Measurements from ENCODE around the gene FPR1.
A peak's percentile ranks its signal among the peaks of the same experiment; 100 is the strongest.

Gene FPR1

GRCh38 chr19:51716925-51717324, 34.8 kb downstream of the FPR1 start:
- TF ChIP-seq BHLHE40 (IDR thresholded peaks at IDR 0.05; ENCODE audit: borderline replicate concordance) (no peak), FOXM1 (IDR thresholded peaks at IDR 0.05; ENCODE audit: borderline replicate concordance) (no peak), ARNT (IDR thresholded peaks at IDR 0.05) (no peak), LEF1 (IDR thresholded peaks at IDR 0.05; ENCODE audit: borderline replicate concordance) (no peak), PKNOX1 (IDR thresholded peaks at IDR 0.05) (no peak), FOXA1 (IDR thresholded peaks at IDR 0.05) (no peak), HDGF (IDR thresholded peaks at IDR 0.05; ENCODE audit: borderline replicate concordance) (no peak), TARDBP (IDR thresholded peaks at IDR 0.05) (no peak), CTBP1 (IDR thresholded peaks at IDR 0.05; ENCODE audit: borderline replicate concordance) (no peak), SP1 (IDR thresholded peaks at IDR 0.05) (no peak), ELF4 (IDR thresholded peaks at IDR 0.05) (no peak), SUZ12 (IDR thresholded peaks at IDR 0.05) (no peak)
- no peak for DNase-seq (ENCODE audit: extremely low spot score)
- ChIA-PET CTCF (interaction anchor here (0.7 kb wide), 1 partner anchor 36 kb away, joined by 5 read pairs; no protein-coding TSS in a partner anchor), POLR2A (no interaction called here)

GRCh38 chr19:51715850-51716249, 35.8 kb downstream of the FPR1 start:
- CTCF ChIA-PET = no interaction called here
- POLR2A ChIA-PET = no interaction called here
- DNase-seq (ENCODE audit: extremely low spot score) = no peak
- TF ChIP-seq ELF4 (IDR thresholded peaks at IDR 0.05) (no peak), ZNF384 (IDR thresholded peaks at IDR 0.05) (no peak), PKNOX1 (IDR thresholded peaks at IDR 0.05) (no peak), TARDBP (IDR thresholded peaks at IDR 0.05) (no peak), FOXA1 (IDR thresholded peaks at IDR 0.05) (no peak), LEF1 (IDR thresholded peaks at IDR 0.05; ENCODE audit: borderline replicate concordance) (no peak), HDGF (IDR thresholded peaks at IDR 0.05; ENCODE audit: borderline replicate concordance) (no peak), SUZ12 (IDR thresholded peaks at IDR 0.05) (no peak)

GRCh38 chr19:51714848-51715247, 36.8 kb downstream of the FPR1 start:
- TF ChIP-seq BHLHE40 (IDR thresholded peaks at IDR 0.05; ENCODE audit: borderline replicate concordance) = no peak
- TF ChIP-seq ELF4 (IDR thresholded peaks at IDR 0.05) = no peak
- no peak for TF ChIP-seq SP1 (IDR thresholded peaks at IDR 0.05)
- no peak for TF ChIP-seq FOXM1 (IDR thresholded peaks at IDR 0.05; ENCODE audit: borderline replicate concordance)
- TF ChIP-seq ARNT (IDR thresholded peaks at IDR 0.05) = no peak
- POLR2A ChIA-PET = interaction anchor here (0.6 kb wide), 1 partner anchor 11 kb away, joined by 3 read pairs; no protein-coding TSS in a partner anchor
- CTCF ChIA-PET = no interaction called here
- DNase-seq (ENCODE audit: extremely low spot score) = no peak

GRCh38 chr19:51713319-51714285, 38.1 kb downstream of the FPR1 start:
- ChIA-PET POLR2A (no interaction called here), CTCF (no interaction called here)
- DNase-seq (ENCODE audit: extremely low spot score) = no peak
- TF ChIP-seq LEF1 (IDR thresholded peaks at IDR 0.05; ENCODE audit: borderline replicate concordance) (no peak), BHLHE40 (IDR thresholded peaks at IDR 0.05; ENCODE audit: borderline replicate concordance) (no peak), HDGF (IDR thresholded peaks at IDR 0.05; ENCODE audit: borderline replicate concordance) (no peak), NFRKB (IDR thresholded peaks at IDR 0.05) (no peak), ZNF384 (IDR thresholded peaks at IDR 0.05) (no peak), SP1 (IDR thresholded peaks at IDR 0.05) (no peak), TARDBP (IDR thresholded peaks at IDR 0.05) (no peak), CTBP1 (IDR thresholded peaks at IDR 0.05; ENCODE audit: borderline replicate concordance) (no peak), FOXK2 (IDR thresholded peaks at IDR 0.05) (no peak)

GRCh38 chr19:51712461-51713081, 39.1 kb downstream of the FPR1 start:
- no peak for TF ChIP-seq HDGF (IDR thresholded peaks at IDR 0.05; ENCODE audit: borderline replicate concordance)
- TF ChIP-seq SP1 (IDR thresholded peaks at IDR 0.05) = no peak
- TF ChIP-seq NFRKB (IDR thresholded peaks at IDR 0.05) = no peak
- POLR2A ChIA-PET = no interaction called here
- CTCF ChIA-PET = no interaction called here
- DNase-seq (ENCODE audit: extremely low spot score) = peak; percentile 50

DNA sequence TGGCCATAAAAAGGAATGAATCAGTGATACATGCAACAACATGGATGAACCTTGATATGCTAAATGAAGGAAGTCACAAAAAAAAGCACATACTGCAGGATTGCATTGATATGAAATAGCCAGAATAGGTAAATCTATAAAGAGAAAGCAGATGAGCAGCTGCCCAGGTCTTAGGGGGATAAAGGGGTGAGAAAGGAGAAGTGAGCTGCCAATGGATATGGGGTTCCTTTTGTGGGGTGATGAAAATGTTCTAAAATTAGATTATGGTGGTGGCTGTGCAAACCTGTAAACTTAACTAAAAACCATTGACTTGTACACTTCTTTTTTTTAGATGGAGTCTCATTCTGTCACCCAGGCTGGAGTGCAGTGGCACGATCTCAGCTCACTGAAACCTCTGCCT, 40.0 kb downstream of the FPR1 start:
- CTCF ChIA-PET = no interaction called here
- no peak for DNase-seq (ENCODE audit: extremely low spot score)
- POLR2A ChIA-PET = no interaction called here
- TF ChIP-seq PKNOX1 (IDR thresholded peaks at IDR 0.05) (no peak), FOXM1 (IDR thresholded peaks at IDR 0.05; ENCODE audit: borderline replicate concordance) (no peak), HDGF (IDR thresholded peaks at IDR 0.05; ENCODE audit: borderline replicate concordance) (no peak), ZNF384 (IDR thresholded peaks at IDR 0.05) (no peak), FOXA1 (IDR thresholded peaks at IDR 0.05) (no peak), NFRKB (IDR thresholded peaks at IDR 0.05) (no peak), FOXK2 (IDR thresholded peaks at IDR 0.05) (no peak)

Measured in HEK293T (cell line).